Panc1 (cell line): Measurements from ENCODE around the gene HCST.

Source experiments
- CTCF ChIP-seq: fragments of 450-650 bp; IDR thresholded peaks from 2 replicates; pipeline ENCODE4 v1.5.1; 2017; ENCODE audit warnings: mild to moderate bottlenecking
- SIN3A ChIP-seq: IDR thresholded peaks from 2 replicates; pipeline ENCODE4 v1.6.1; 2012; ENCODE audit warnings: low read depth, mild to moderate bottlenecking, low read length, moderate library complexity, borderline replicate concordance; ENCODE audit not compliant: insufficient read depth

- TF ChIP-seq SIN3A: no peak
- TF ChIP-seq CTCF: no peak
Measured at GRCh38 chr19:35896643-35897040, 5.7 kb upstream of the HCST start.
